M059J (cell line): ENCODE data around the gene MED12L. TPM values are rescaled to one million over a fixed set of nuclear protein-coding genes. Genes with fewer than 3 reads are reported as not detected.

Source experiments
- DNase-seq: peaks from one replicate; pipeline ENCODE4 v3.0.0-alpha.2; 2012; ENCODE audit warnings: low read depth
- total RNA-seq: library from RNA; depleted of rRNA; stranded (reverse); fragments of >200 nt; shearing (Covaris generic); gene quantifications from 2 replicates; pipeline ENCODE4 v1.2.3, GENCODE V29; 2014; rRNA removed

MED12L gene
- total RNA-seq, 1 experiment from 2014 or later, result 0.84 TPM

DNA sequence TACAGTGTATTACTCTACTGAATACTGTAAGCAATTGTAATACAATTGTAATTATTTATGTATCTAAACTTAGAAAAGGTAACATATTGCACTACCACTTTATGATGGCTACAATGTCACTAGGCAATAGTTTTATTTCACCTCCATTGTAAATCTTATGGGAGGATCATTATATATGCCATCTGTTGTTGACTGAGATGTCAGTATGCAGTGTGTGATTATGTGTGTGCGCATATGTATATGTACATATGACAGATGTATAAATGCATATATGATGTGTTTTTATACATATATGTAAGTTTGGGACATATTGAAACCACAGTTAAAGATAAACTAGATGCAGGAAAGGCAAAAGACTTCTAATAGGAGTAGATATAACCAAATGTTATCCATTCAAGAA is 366.9 kb downstream of the MED12L start:
- no peak for DNase-seq

DNA sequence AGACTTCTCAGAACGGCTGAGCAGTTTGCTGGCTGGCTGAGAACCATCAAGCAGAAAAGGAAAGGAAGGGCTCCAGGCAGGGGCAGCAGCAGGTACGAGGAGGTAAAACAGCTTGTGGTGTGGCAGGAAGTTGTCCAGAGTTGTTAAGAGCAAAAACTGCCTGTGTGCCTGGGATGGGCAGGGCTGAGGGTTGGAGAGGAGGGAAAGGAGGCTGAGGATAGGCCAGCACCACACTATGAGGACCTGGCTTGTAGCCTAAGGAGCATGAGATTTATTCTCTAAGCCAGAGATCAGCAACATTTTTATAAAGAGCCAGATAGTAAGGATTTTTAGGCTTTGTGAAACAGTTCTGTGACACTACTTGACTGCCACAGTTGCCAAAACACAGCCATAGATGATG is 367.4 kb downstream of the MED12L start:
- no peak for DNase-seq

DNA sequence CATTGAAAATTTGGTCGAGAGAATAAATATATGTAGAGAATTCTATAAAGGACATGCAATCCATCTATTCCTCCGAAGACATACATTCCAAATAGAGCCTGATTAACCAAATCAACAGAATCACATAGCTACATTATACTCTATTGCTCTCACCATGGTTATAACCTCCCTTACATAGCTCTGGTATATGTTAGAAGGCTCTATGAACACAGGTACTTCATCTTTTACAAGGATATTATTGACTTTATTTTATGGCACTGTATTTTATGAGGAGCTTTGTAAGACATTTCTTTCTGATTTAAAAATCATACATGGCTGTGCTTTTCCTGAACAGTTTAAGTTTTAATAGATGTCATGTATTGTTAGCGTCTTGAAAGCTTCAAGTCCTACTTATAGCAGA is 370.6 kb downstream of the MED12L start:
- no peak for DNase-seq

DNA sequence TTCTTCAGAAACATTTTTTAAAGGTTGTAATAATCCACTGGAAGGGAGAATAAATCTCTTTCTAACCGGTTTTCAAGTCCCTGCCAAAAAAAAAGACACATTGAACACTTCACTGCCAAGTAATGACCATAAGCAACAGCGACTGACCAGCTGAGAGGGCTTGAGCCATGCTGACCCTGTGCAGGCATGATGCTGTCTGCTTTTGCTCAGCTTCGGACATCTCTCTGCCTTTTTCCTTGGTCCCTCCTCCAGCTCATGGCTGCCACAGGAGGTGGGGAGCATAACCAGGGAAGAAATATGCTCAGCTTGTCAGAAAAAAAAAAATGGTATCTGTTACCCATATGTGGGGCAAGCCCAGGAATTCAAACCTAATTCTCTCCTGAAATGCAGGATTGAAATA is 373.9 kb downstream of the MED12L start:
- DNase-seq, result no peak

DNA sequence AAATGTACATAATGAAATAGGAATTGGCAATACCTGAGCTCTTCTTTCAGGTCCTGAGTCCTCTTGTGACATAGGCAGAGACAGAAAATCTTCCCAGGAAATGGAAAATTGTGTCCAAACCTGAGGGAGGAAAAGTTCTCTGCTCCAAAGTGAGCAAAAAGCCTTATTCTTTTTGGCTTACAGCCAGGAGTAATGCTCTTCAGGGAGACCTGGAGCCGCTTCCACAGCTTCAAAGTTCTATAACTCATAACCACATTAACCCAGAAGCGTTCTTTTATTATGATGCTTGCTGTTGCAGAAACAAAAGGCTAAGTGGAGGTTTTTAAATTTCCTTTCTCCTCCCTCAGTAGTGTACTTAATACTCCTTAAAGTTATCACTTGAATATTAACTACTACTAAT is 374.8 kb downstream of the MED12L start:
- DNase-seq, result peak; percentile 71

DNA sequence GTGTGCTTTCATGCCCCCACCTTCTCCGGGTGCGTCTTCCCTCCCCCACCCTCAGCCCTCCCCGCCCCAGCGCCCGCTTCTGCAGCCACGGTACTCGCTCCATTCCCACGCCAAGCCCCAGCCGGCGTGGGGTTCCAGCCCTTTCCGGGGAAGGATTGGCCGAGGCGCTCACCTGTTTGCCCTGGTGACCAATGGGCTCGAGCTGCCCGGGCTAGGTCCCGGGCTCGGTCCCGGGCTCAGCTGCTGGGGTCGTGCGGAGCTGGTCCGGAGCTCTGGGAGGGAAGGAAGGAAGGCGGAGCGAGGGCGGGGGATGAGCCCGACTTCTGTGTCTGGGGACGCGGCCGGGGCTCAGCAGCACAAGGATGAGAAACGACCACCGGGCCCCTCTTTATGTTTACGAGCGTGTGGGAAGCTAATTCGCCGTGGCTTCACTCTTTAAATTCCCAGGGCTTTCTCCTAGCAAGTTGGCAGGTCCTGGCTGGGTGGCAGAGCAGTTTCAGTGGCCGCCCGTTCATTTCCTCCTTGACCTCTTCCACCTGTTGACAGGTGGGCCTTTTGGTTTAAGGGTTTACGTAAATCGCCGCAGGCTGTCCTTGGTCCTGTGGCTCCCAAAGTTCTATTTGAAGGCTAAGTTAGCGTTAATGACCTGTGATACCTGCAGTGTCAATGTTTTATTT is 375.4 kb downstream of the MED12L start, which contains the start of gene IGSF10:
Gene IGSF10, minus strand, starts transcription at position 288 of the 677 bp plus-strand sequence. CDS start 2,352 bp downstream, outside the sequence.
- peak; percentile 42 for DNase-seq

DNA sequence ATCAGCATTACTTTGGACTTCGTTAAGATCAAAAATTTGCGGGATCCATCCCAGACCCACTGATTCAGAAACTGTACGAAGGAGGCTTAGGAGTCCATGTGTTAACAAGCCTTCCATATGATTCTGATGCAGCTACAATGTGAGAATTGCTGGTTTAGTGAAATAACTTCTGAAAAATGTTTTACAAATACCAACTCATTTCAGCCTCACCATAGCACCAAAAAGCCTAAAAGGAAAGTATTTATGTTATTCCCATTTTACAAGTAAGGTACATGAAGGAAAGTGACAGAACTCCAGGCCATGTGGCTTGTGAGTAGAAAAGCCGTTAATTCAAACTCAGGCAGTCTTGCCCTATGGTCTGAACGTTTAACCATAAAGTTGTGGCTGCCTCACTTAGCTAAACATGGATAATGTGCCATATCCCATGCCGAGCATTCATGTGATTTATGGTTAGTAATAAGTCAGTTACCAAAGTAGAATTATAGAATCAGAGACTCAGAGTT is 376.9 kb downstream of the MED12L start:
- DNase-seq, result no peak

DNA sequence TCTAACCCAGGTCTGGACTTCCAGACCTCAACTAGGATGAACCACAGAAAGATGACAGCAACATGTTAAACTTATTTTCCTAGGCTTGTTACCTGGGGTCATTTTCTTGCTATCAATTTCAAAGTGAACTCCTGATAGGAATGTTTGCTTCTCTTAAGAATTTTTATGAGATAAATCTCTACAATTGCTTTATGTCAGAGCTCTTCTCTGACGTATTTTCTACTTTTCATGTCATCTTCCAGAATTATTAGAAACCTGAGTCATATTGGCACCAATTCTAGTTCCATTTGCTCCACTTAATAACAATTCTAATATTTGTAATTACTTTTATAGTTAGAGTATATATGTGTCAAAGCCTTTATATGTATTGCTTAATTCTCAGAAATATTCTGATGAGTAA is 377.5 kb downstream of the MED12L start:
- no peak for DNase-seq

DNA sequence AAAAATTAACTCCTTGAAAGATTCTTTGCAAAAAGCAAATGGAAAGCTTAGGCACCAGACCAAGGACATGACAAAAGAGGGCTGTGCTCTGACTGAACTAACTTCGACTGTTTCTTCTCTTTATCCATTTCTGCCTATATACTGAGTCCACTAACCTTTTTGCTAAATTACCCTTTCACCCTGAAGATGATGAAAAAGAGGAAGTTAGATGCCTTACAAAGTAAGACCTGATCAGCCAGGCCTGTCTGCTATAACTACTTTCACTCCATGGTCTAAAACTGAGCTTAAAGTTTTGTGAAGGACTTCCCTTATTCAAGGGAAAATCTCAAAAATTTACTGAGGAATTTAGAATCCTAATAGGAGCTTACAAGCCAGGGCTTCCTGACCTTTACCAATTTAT is 381.6 kb downstream of the MED12L start:
- no peak for DNase-seq

DNA sequence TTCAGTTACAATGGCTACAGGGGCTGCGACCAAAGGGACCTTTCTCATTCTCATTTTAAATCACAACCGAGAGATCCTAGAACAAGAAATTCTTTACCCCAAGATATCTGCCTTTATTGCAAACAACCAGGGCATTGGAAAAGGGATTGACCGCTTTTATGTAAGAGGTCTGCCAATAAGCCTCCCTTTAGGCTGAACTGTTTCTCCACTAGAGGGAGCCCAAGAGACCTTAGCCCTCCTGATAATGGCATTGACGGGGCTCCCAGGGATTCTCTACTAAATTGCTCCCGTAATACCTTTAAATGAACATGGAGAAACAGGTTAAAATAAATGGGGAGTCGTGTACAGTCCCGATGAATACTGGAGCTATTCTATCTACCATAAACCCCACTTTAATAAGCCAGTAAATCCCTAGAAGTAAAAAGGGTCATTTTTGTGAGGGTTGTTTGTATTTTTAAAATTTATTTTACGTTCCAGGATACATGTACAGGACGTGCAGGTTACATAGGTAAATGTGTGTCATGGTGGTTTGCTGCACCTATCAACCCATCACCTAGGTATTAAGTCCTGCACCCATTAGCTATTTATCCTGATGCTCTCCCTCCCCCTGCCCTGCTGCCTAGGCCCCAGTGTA is 382.9 kb downstream of the MED12L start:
- DNase-seq, result peak; percentile 75

DNA sequence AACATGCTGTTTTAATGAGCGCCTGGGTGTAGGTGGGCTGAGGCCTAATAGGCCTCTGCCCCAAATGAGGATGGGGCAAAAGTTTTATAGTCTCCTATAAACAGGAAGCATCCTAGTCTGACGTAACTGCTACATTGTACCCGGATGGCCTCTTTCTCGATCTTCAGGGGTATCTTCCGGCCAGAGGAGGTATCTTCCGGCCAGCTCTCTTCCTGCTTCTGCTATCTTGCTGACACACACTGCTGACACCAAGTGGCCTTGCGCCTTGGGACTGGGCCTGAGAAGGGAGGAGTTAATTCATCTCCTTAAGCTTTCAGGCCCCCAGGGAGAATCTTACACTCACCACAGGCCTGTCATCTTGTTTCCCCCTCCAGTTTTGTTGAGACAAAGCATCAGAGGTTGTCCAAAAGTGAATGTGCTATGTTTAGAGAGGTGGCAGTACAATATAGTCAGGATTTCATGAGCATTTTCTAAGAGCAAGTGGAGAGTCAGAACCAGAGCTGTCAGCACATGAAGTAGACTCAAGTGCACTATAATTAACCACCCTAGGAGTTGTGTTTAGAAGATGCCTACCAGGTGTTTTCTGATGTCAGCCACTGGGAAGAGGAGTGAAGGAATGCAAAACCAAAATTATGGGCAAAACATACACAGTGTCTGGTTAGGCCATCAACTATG is 391.0 kb downstream of the MED12L start:
- peak; percentile 19 for DNase-seq

DNA sequence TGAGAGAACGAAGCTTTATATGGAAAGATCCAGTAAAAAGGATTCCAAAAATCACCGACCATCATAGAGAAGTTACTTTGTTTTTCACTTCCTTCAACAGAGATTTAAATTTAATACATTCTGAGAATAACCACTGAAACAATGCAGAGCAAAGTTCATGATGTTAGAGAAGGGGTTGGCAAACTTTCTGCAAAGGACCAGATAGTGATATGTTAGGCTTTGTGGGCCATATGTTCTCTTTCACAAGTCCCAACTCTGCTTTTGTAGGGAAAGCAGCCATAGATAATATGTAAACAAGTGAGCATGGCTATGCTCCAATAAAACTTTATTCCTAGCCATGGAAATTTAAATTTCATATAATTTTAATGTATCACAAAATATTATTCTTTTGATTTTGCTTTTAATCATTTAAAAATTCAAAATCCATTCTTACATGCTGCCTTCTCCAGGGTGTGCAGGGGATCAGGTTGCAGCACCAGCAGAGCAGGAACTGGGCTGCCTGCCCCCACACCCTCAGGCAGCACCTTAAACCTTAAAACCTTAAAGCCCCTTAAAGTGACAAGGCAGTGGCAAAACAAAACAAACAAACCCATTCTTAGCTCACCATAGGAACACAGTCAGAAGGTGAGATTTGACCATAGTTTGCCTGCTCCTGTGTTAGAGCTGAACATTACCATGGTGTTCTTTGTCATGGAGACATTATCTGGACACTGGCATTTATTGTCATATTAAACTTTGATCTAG is 392.3 kb downstream of the MED12L start:
- peak; percentile 48 for DNase-seq

DNA sequence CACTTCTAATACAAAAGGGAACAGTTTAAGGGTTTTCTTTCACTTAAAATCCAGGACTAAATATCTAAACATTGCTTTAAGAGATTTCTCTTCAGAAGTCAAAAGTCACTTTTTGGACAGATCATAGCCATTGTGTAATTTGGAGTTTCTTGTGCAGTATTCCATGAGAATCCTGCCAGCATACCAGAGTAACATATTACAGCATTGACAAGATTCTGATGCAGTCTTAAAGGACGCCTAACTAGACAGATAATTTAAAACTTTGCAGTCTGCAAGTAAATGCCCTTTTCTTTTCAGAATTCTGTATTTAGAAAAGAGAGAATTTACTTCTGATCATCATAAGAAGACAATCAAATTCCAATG is 392.9 kb downstream of the MED12L start:
- no peak for DNase-seq

DNA sequence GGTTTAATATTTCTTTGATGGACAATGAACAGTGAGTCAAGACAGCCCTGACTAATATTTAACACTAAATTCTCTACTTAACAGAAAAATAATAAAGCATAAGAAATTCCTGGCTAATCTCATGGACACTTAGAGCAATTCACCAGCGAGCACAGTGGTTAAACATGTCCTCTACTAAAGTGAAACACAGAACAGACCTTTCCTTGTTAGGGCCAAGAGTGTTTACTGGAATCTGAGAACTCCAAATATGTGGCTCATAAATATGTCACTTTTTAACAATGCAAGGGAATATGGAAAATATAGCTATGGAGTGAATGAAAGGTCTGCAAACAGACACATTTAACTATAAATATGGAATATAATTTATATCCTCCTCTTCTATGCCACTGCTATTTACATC is 394.0 kb downstream of the MED12L start:
- DNase-seq, result no peak

DNA sequence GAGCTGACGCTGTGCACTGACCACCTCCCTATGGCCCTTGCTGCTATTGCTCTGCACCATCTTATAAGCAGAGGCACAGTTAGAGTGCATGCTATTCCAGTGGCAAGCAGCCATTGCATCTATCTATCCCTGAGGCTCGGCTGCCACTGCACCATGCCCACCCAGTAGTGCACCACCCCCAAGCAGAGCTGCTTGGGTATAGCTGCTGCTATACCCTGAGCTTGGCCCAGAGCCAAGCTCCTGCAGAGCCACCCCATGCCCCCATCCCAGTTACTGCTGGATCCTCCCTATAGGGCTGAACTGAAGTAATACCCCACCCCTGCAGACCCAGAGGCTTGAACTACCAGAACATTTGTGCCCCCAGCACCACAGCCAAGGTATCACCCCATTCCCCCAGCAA is 395.0 kb downstream of the MED12L start:
- no peak for DNase-seq

DNA sequence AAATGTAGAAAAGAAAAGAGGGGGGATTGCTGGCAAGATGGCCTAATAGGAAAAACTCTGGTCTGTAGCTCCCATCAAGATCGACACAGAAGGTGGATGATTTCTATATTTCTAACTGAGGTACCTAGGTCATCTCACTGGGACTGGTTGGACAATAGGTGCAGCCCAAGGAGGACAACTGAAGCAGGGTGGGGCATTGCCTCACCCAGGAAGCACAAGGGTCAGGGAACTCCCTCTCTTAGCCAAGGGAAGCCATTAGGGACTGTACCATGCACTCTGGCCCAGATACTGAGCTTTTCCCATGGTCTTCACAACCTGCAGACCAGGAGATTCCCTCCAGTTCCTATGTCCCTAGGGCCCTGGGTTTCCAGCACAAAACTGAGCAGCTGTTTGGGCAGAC is 398.0 kb downstream of the MED12L start:
- DNase-seq, result no peak

DNA sequence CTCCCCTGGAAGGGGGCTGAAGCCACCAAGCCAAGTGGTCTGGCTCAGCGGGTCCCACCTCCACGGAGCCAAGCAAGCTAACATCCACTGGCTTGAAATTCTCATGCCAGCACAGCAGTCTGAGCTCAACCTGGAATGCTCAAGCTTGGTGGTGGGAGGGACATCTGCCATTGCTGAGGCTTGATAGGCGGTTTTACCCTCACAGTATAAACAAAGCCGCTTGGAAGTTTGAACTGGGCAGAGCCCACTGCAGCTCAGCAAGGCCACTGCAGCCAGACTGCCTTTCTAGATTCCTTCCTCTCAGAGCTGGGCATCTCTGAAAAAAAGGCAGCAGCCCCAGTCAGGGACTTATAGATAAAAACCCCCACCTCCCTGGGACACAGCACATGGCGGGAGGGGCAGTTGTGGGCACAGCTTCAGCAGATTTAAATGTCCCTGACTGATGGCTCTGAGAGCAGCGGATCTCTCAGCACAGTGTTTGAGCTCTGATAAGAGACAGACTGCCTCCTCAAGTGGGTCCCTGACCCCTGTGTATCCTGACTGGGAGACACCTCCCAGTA is 398.6 kb downstream of the MED12L start:
- no peak for DNase-seq

Other genes starting within 250 kb of the MED12L start
- not detected in 2 replicates for gene MINDY4B, start 180.2 kb upstream of the MED12L start, total RNA-seq
- not detected in 2 replicates for gene CLRN1, start 112.9 kb upstream of the MED12L start, total RNA-seq
- gene GPR171, start 117.6 kb downstream of the MED12L start, total RNA-seq, result not detected in 2 replicates
- gene P2RY14, start 192.9 kb downstream of the MED12L start, total RNA-seq, result not detected in 2 replicates
- gene GPR87, start 231.2 kb downstream of the MED12L start, total RNA-seq, result 0.66 and 0.74 TPM in 2 replicates
- not detected in 2 replicates for gene P2RY13, start 243.9 kb downstream of the MED12L start, total RNA-seq